HTR-8/SVneo (cell line): ENCODE measurements around the gene CYP1A2.
A peak's percentile ranks its signal among the peaks of the same experiment; 100 is the strongest.
"Not testable (repeated sequence)": the region's sequence is repeated elsewhere in the genome, so short reads cannot be mapped to it uniquely, and the experiment has no call there.

Source experiments
- DNase-seq: peaks from one replicate; pipeline ENCODE4 v3.0.0; 2011; ENCODE audit warnings: low spot score, mixed read lengths; ENCODE audit not compliant: insufficient read length
- FAIRE-seq: peaks from 2 replicates; lab custom pipeline; 2011; peaks lifted over from hg19 to GRCh38; lab: Jason Lieb, UNC

The CYP1A2 gene

DNA sequence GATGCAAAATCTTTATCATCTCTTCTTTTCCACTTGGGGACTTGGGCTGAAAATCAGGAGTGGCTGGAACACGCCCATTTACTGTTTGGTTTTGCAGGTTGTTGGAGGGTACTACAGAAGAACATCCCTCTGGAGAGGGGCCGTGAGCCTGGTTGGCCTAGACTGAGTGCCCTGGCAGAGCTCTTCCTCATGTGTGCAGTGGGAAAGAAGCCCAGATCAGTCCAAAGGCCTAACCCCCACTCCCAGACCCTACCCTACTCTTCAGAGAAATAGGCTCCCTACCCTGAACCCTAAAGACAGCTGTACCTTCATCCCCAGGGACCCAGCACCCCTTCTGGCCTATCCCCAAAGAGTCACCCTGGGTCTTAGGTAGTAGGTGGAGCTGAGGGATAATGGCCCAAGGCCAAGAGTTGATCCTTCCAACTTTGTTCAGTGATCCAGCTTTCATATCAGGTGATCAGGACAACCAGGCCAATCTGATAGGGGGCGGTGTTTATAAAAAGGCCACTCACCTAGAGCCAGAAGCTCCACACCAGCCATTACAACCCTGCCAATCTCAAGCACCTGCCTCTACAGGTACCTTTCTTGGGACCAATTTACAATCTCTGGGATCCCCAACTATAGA is at the start of gene CYP1A2:
Gene CYP1A2, plus strand, starts transcription at position 524 of the 625 bp plus-strand sequence. CDS start 894 bp downstream, outside the sequence.
- FAIRE-seq, result no peak

GRCh38 chr15:74709011-74709410 is 39.6 kb upstream of the CYP1A2 start:
- no peak for DNase-seq
- FAIRE-seq, result no peak

More for the DNA sequence above, at the start of gene CYP1A2:
- DNase-seq, result no peak

GRCh38 chr15:74709892-74710291 is 38.8 kb upstream of the CYP1A2 start:
- DNase-seq (no peak), FAIRE-seq (no peak)

DNA sequence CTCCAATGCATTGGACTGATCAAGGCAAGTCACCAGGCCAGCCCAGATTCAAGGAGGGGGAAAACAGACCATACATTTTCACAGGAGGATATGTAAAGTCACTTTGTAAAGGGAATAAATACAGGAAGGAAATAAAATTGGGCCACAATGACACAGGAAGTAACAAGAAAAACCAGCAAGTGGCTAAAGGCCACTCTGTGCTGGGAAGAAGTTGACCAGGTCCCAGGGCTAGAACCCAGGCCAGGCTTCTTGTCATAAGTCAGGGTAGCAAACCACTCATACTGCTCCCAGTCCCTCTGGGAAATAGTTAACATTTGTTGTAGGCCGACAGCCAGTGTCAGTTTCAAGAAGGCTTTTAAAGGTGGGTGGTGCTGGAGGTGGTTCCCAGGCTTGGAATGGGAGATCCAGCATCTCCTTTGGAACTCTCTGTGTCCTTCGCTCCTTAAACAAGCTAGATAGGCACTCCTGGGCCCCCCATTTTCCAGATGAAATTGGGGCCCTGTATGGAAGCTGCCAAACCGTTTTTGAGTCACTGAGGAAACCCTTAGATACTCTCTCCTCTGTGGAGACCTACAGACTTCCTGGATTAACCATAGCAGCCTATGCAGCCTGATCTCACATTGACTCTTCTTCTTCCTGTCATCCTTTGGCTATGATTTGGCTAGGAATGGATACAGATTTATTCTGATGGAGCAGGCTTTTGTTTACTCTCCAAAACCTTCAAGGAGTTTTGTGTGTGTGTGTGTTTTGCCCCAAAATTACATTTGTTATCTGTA is 38.1 kb upstream of the CYP1A2 start:
- DNase-seq (no peak), FAIRE-seq (no peak)

- no peak for FAIRE-seq
- no peak for DNase-seq
Measured at GRCh38 chr15:74712311-74712710, 36.3 kb upstream of the CYP1A2 start.

DNA sequence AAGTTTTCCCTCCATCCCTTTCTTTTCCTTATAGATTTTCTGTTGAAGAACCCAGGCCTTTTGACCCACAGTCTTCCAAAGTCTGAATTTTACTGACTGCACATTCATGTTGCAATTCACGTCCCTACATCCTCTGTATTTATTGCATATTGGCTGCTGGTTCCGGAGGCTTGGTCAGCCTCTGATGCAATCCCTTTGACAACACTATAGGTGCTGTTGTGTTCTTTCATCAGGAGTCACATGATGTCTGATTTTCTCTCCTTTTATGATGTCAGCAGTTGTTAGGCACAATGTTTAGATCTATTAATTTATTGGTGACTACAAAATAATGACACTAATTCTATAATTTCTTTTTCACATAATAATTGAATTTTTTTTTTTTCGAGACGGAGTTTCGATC is 32.0 kb upstream of the CYP1A2 start:
- FAIRE-seq, result no peak
- DNase-seq, result no peak

DNA sequence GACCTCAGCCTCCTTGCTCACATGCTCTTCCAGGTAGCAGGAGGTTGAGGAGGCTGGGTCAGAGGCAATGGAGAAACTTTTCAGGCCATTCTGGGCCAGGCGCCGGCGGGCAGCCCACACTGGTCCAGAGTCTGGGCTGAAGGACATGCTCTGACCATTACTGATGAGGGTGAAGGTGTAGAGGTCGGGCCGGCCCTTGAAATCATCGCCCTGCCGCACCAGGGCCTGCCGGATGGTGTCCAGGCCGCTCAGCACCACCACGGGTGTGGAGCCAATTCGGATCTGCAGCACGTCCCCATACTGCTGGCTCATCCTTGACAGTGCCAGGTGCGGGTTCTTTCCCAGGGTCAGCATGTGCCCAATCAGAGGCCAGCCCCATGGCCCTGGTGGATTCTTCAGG is 26.1 kb upstream of the CYP1A2 start:
- FAIRE-seq (no peak), DNase-seq (no peak)

GRCh38 chr15:74723187-74723586 is 25.5 kb upstream of the CYP1A2 start:
- DNase-seq (no peak), FAIRE-seq (no peak)

GRCh38 chr15:74723754-74724334 is 24.8 kb upstream of the CYP1A2 start:
- FAIRE-seq (no peak), DNase-seq (peak; percentile 78)

DNA sequence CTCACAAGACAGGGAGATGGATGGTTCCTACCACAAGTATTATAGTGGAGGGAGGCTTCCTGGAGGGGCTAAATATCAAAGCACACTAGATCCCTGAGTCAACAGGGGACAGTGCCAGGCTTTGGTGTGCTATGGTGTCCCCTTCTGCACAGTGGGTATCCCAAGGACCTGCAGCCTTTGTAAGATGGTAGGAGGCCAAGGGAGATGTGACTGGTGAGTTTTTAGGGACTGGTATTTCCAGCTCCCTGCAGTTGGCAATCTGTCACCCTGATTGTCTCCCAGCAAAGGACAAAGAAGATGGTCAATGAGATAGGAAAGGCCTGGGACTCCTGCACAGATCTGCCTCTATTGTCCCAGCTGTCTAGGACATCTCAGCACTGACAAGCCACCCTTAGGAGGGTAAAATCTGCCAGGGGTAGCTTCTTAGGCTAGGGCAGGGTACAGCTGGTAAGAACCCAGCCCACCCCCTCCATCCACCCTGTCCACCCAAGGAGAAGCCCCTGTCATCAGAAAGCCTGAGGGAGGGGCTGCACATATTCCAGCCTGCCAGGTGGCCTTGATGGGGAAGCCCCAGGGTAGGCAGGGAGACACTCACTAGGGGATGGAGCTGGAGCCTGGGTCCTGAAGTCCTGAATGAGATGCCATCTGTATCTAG is 23.9 kb upstream of the CYP1A2 start:
- DNase-seq (no peak), FAIRE-seq (no peak)

GRCh38 chr15:74725225-74725774 is 23.3 kb upstream of the CYP1A2 start, which contains the start of gene CYP1A1:
Gene CYP1A1 (minus strand): TSS chr15:74725528. CDS start chr15:74723097, 2,431 bp downstream.
- DNase-seq, result peak; percentile 47
- peak; percentile 13 for FAIRE-seq

DNA sequence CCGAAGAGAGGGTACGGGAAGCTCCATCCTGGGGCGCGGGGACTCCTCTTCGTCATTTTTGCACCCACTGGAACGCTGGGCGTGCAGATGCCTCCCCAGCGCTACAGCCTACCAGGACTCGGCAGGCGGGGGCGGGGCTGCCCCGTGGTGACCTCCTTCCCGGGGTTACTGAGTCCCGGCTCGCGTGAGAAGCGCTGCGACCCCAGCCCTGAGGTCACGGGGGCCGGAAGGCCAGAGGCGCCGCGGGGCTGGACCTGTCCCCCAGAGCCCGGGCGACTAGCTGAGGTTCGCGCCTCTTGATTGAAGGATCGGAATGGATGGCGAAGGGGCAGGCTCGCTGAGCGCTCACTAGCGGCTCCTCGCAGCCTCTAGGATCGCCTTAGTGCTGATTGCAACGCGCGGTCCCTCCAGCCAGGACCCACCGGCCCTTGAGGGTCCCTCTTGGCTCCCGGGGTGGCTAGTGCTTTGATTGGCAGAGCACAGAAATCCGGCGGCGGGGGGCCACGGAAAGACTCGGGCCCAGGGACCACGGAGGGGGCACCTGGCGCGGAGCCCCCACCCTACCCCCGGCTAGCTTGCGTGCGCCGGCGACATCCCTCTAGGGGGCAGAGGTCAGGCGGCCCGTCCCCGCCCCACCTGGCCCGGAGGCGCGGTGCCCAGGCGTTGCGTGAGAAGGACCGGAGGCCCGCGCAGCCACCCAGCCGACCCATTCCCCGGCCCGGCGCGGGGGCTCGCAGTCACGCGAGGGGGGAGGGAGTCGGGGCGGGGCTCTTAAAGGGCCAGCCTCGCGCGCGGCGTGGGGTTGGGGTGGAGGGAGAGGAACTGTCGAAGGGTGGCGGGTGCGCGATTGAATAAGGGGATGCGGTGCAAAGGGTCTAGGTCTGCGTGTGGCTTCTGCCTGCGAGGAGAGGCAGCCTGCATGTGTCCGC is 22.5 kb upstream of the CYP1A2 start:
- no peak for FAIRE-seq

DNA sequence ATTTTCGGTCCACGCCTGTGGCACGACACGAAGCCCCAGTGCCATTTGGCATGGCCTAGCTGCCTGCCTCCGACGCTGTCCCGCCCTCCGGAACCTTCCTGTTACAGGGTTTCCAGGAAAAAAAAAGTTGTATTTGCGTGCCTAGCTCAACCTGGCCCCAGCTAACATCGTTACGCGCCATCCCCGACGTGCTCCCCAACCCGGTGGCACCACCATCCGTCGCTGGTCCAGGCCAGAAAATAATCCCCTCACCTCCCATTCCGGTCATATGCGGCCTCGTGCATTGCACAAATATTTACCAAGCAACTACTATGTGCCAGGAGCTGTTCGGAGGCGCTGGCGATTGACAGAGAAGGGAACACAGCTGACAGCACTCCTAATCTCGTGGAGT is 21.9 kb upstream of the CYP1A2 start:
- FAIRE-seq (no peak), DNase-seq (no peak)

More for the DNA sequence above, 22.5 kb upstream of the CYP1A2 start:
- peak; percentile 39 for DNase-seq

DNA sequence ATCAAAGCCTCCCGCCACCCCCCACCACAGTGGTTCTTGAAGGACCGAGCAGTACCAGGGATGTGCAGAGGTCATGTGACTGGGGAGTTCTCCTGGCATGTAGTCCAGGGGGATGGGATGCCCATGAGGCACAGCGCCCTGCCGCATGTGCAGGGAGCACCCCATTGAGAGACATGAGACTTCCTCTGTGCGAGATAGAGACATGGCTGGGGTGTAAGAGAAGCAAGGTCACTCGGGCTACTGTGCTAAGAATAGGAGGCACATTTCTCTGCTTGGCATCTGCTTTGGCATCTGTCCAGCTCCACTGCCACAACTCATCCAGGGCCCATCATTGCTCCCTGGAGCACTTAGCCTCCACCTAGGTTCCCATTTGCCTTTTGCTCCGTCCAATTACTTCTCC is 20.9 kb upstream of the CYP1A2 start:
- DNase-seq, result no peak
- FAIRE-seq, result no peak

DNA sequence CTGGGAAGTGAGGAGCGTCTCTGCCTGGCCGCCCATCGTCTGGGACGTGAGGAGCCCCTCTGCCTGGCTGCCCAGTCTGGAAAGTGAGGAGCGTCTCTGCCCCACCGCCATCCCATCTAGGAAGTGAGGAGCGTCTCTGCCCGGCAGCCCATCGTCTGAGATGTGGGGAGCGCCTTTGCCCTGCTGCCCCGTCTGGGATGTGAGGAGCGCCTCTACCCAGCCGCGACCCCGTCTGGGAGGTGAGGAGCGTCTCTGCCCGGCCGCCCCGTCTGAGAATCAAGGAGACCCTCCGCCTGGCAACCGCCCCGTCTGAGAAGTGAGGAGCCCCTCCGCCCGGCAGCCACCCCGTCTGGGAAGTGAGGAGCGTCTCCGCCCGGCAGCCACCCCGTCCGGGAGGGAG is 19.9 kb upstream of the CYP1A2 start:
- not testable (repeated sequence) for DNase-seq, FAIRE-seq

- FAIRE-seq, DNase-seq: not testable (repeated sequence)
Measured at GRCh38 chr15:74729372-74729771, 19.3 kb upstream of the CYP1A2 start.

- FAIRE-seq (no peak), DNase-seq (no peak)
Measured at GRCh38 chr15:74730619-74731316, 17.9 kb upstream of the CYP1A2 start.

DNA sequence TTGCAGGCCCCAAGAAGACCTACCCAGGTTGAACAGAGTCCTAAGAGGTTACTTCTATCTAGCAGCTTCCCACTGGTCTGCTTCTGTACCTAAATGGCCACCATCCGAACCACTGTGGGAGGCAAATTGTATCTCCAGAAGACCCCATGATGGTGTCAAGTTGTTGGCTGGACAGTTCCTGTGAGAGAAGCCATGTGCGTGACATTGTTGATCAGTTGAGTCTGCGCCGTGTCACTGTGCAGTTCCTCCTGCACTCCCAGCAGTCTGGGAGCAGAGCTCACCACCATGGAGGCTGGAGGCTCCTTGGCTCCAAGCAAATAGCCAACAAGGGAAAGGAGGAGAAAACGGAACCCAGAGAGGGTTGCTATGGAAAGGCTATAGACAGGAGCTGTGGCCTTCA is 15.8 kb upstream of the CYP1A2 start:
- DNase-seq (no peak), FAIRE-seq (no peak)

DNA sequence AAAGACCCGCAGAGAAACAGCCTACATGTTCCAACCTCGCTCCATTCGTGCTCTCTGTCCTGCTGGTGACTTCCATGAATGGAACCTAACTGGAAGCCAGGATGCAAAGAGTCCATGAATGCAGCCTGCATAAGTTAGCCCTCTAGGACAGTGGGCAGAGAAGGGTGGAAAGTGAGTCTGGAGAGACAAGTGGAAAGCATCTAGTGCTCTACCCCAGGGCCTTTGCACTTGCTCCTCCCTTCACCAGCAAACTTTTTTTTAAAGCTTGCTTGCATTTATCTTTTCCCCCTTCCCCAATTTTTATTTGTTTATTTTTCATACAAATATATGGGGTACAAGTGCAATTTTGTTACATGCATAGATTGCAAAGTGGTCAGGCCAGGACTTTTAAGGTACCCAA is 15.4 kb upstream of the CYP1A2 start:
- no peak for FAIRE-seq
- DNase-seq, result no peak
